Smooth muscle cell (in vitro differentiated cells): ENCODE data around the gene RBFOX2. TPM values are rescaled to one million over a fixed set of nuclear protein-coding genes. Genes with fewer than 3 reads are reported as not detected.

Experiments
- DNase-seq: peaks from one replicate; lab custom pipeline; 2025; ENCODE audit not compliant: unreplicated experiment; lab: John Stamatoyannopoulos, UW
- H2AFZ ChIP-seq: fragments of 200-600 bp; sonication (generic); 2 replicates; pipeline ENCODE4 v1.6.0; 2016; ENCODE audit warnings: antibody characterized with exemption, low read depth, mild to moderate bottlenecking
- H3F3A ChIP-seq: fragments of 200-600 bp; sonication (generic); 2 replicates; pipeline ENCODE4 v1.6.0; 2017; ENCODE audit warnings: antibody characterized with exemption, low read depth
- H3K27ac ChIP-seq: fragments of 200-600 bp; sonication (generic); 2 replicates; pipeline ENCODE4 v1.5.1; 2016; ENCODE audit warnings: low read depth, mild to moderate bottlenecking
- H3K27me3 ChIP-seq: fragments of 200-600 bp; sonication (generic); 2 replicates; pipeline ENCODE4 v1.6.1; 2016; ENCODE audit warnings: low read depth, mild to moderate bottlenecking
- H3K36me3 ChIP-seq: fragments of 200-600 bp; sonication (generic); 2 replicates; pipeline ENCODE4 v1.5.1; 2016; ENCODE audit warnings: low read depth
- H3K4me1 ChIP-seq: fragments of 200-600 bp; sonication (generic); 2 replicates; pipeline ENCODE4 v1.5.1; 2016; ENCODE audit warnings: low read depth
- H3K4me2 ChIP-seq: fragments of 200-600 bp; sonication (generic); 2 replicates; pipeline ENCODE4 v1.6.0; 2016; ENCODE audit warnings: mild to moderate bottlenecking
- H3K4me3 ChIP-seq: fragments of 200-600 bp; sonication (generic); 2 replicates; pipeline ENCODE4 v1.5.1; 2016; ENCODE audit warnings: mild to moderate bottlenecking
- H3K79me2 ChIP-seq: fragments of 200-600 bp; sonication (generic); 2 replicates; pipeline ENCODE4 v1.6.0; 2016; ENCODE audit warnings: low read depth, mild to moderate bottlenecking
- H3K9ac ChIP-seq: fragments of 200-600 bp; sonication (generic); 2 replicates; pipeline ENCODE4 v1.6.0; 2016; ENCODE audit warnings: low read depth
- H3K9me3 ChIP-seq: fragments of 200-600 bp; sonication (generic); replicated peaks from 2 replicates; pipeline ENCODE4 v1.5.1; 2016; ENCODE audit warnings: low read depth
- H4K20me1 ChIP-seq: fragments of 200-600 bp; sonication (generic); 2 replicates; pipeline ENCODE4 v1.6.0; 2016; ENCODE audit warnings: low read depth
- CTCF ChIP-seq: fragments of 200-600 bp; sonication (generic); IDR thresholded peaks from 2 replicates; pipeline ENCODE4 v1.5.1; 2017; ENCODE audit warnings: borderline replicate concordance, mild to moderate bottlenecking, antibody characterized with exemption; ENCODE audit not compliant: insufficient read depth, poor library complexity, severe bottlenecking
- WGBS: methylation state at CpG from one replicate; pipeline ENCODE4 v1.1.7; 2016; ENCODE audit warnings: low lambda C conversion rate; 5-methylcytosine and 5-hydroxymethylcytosine counted together
- polyA plus RNA-seq: library from polyadenylated mRNA; unstranded; fragments of >200 nt; fragmentation: Nextera tagmentation; extraction: Ambion mirVana; gene quantifications from 2 replicates; pipeline ENCODE4 v1.2.1, GENCODE V29; 2016
- total RNA-seq: library from RNA; depleted of rRNA; stranded (reverse); fragments of >200 nt; gene quantifications from 2 replicates; pipeline ENCODE4 v1.2.3, GENCODE V29; 2014

Gene RBFOX2
- total and polyA plus RNA-seq, 2 experiments from 2014 or later = 128 to 144 TPM

GRCh38 chr22:36032611-36033010 is 4.0 kb upstream of the RBFOX2 start:
- Histone ChIP-seq H3K79me2 (peaks cover 5% of the 10 kb centered on the region), H3K9ac (no peak overlapping the region), H3K27me3 (no peaks in the 10 kb centered on the region), H3K27ac (no peak overlapping the region), H2AFZ (no peak overlapping the region), H4K20me1 (no peaks in the 10 kb centered on the region), H3K36me3 (no peaks in the 10 kb centered on the region), H3F3A (no peaks in the 10 kb centered on the region), H3K9me3 (no peaks in the 10 kb centered on the region), H3K4me1 (peaks cover 13% of the 10 kb centered on the region), H3K4me3 (no peak overlapping the region), H3K4me2 (no peak overlapping the region)
- DNase-seq = no peak
- WGBS = 92% methylated on average over 6 of the region's 6 CpGs
- no peak for TF ChIP-seq CTCF

GRCh38 chr22:36029406-36029755 is 757 bp upstream of the RBFOX2 start:
- no peak for DNase-seq
- Histone ChIP-seq H3K36me3 (no peaks in the 10 kb centered on the region), H4K20me1 (peaks cover 27% of the 10 kb centered on the region), H3F3A (peaks cover 7% of the 10 kb centered on the region), H3K79me2 (peaks cover 37% of the 10 kb centered on the region), H3K4me3 (peak overlapping the region; percentile 74), H3K9ac (no peak overlapping the region), H2AFZ (peak overlapping the region; percentile 26), H3K9me3 (no peaks in the 10 kb centered on the region), H3K27ac (peak overlapping the region; percentile 75), H3K4me2 (peak overlapping the region; percentile 86), H3K4me1 (peaks cover 10% of the 10 kb centered on the region), H3K27me3 (no peaks in the 10 kb centered on the region)
- 58% methylated on average over 7 of the region's 7 CpGs for WGBS
- TF ChIP-seq CTCF = no peak

- no peaks in the 10 kb centered on the region for H3K36me3 ChIP-seq
- peak overlapping the region; percentile 81 for H3K9ac ChIP-seq
- peaks cover 49% of the 10 kb centered on the region for H3K79me2 ChIP-seq
- H4K20me1 ChIP-seq = peaks cover 40% of the 10 kb centered on the region
- no peaks in the 10 kb centered on the region for H3K9me3 ChIP-seq
- H3F3A ChIP-seq = peaks cover 10% of the 10 kb centered on the region
- H3K4me3 ChIP-seq = peak overlapping the region; percentile 74
- no peak for TF ChIP-seq CTCF
- DNase-seq = no peak
- H3K4me2 ChIP-seq = peak overlapping the region; percentile 86
- H3K4me1 ChIP-seq = peaks cover 23% of the 10 kb centered on the region
- WGBS = 0% methylated on average over 10 of the region's 87 CpGs
- peak overlapping the region; percentile 46 for H2AFZ ChIP-seq
- H3K27me3 ChIP-seq = no peaks in the 10 kb centered on the region
- H3K27ac ChIP-seq = peak overlapping the region; percentile 75
Measured at GRCh38 chr22:36027935-36028645, 534 bp downstream of the RBFOX2 start.

- H4K20me1 ChIP-seq = peaks cover 45% of the 10 kb centered on the region
- TF ChIP-seq CTCF = no peak
- peak overlapping the region; percentile 48 for H3K27ac ChIP-seq
- no peaks in the 10 kb centered on the region for H3K27me3 ChIP-seq
- peak overlapping the region; percentile 81 for H3K9ac ChIP-seq
- no peak for DNase-seq
- H3K79me2 ChIP-seq = peaks cover 55% of the 10 kb centered on the region
- H3K36me3 ChIP-seq = no peaks in the 10 kb centered on the region
- no peaks in the 10 kb centered on the region for H3K9me3 ChIP-seq
- peaks cover 24% of the 10 kb centered on the region for H3K4me1 ChIP-seq
- H3F3A ChIP-seq = peaks cover 14% of the 10 kb centered on the region
- WGBS = 1% methylated on average over 7 of the region's 7 CpGs
- peak overlapping the region; percentile 86 for H3K4me2 ChIP-seq
- H3K4me3 ChIP-seq = peak overlapping the region; percentile 74
- peak overlapping the region; percentile 46 for H2AFZ ChIP-seq
Measured at GRCh38 chr22:36027579-36027934, 1.1 kb downstream of the RBFOX2 start.
